ENCODE measurements around the gene EDN2. TPM values are rescaled to one million over a fixed set of nuclear protein-coding genes. Genes with fewer than 3 reads are reported as not detected.

The EDN2 gene
- total and polyA plus RNA-seq, 2 of the 8 experiments (the other 6 are each of a cell fraction or from before 2014, with no cell fraction given): 0.32 to 0.39 TPM

GRCh38 chr1:41463516-41463915 lies 21.0 kb downstream of the EDN2 start:
- WGBS, 2 experiments (ENCODE audit: extremely low coverage in 1 of 2, insufficient coverage in 1 of 2, insufficient read length in 1 of 2, insufficient replicate concordance in 2 of 2, low coverage in 1 of 2, low lambda C conversion rate in 2 of 2, missing lambda C conversion rate in 1 of 2): 89% methylated on average over 2 of the region's 2 CpGs; no CpG with 5 or more reads in 1 of the 2 experiments
- Histone ChIP-seq H4K5ac (ENCODE audit: insufficient read length, low read depth, low read length) (no peak overlapping the region), H2BK12ac (ENCODE audit: low read depth, low read length) (no peak overlapping the region), H3K23me2 (ENCODE audit: low read depth, low read length) (no peaks in the 10 kb centered on the region), H3K27ac (ENCODE audit: low read depth, low read length) (no peak overlapping the region), H3K4me2 (ENCODE audit: insufficient read depth in 1 of 2, low read depth in 2 of 2, low read length in 2 of 2) (no peak overlapping the region), H3K56ac (replicated peaks; ENCODE audit: insufficient read length, low read depth, low read length) (no peak overlapping the region), H2AFZ (ENCODE audit: low read length) (no peak overlapping the region), H3K79me1 (ENCODE audit: low read depth, low read length) (no peaks in the 10 kb centered on the region), H3K36me3 (ENCODE audit: control insufficient read depth in 2 of 4, insufficient read depth in 4 of 4, low read length in 3 of 4) (no peaks in the 10 kb centered on the region), H3K27me3 (replicated peaks in 1 of 4; ENCODE audit: control insufficient read depth in 3 of 4, extremely low read depth in 1 of 4, insufficient read depth in 3 of 4, low read length in 3 of 4) (no peaks in the 10 kb centered on the region), H3K14ac (ENCODE audit: insufficient read length) (no peak overlapping the region), H2BK5ac (ENCODE audit: low read depth, low read length) (no peak overlapping the region), H3K9me3 (ENCODE audit: insufficient read depth in 2 of 2, low read depth in 1 of 2, low read length in 1 of 2) (no peaks in the 10 kb centered on the region), H2BK120ac (replicated peaks; ENCODE audit: low read depth, low read length) (no peak overlapping the region), H2AK5ac (ENCODE audit: low read depth, low read length) (no peak overlapping the region), H3K4me1 (replicated peaks in 1 of 4; ENCODE audit: control insufficient read depth in 3 of 4, insufficient read depth in 4 of 4, low read length in 3 of 4) (no peaks in the 10 kb centered on the region), H3K4me3 (ENCODE audit: extremely low read depth in 1 of 4, insufficient read depth in 2 of 4, low read depth in 3 of 4, low read length in 4 of 4) (no peak overlapping the region), H3K9ac (replicated peaks in 1 of 4; ENCODE audit: extremely low read depth in 1 of 4, low read depth in 3 of 4, low read length in 3 of 4) (no peak overlapping the region), H3K18ac (ENCODE audit: extremely low read depth, low read length) (no peak overlapping the region), H4K8ac (ENCODE audit: extremely low read depth, insufficient read depth, low read length) (no peak overlapping the region), H4K20me1 (replicated peaks in 1 of 2; ENCODE audit: control insufficient read depth in 1 of 2, insufficient read depth in 2 of 2, low read length in 2 of 2) (no peaks in the 10 kb centered on the region), H2BK20ac (ENCODE audit: low read length) (no peak overlapping the region), H2BK15ac (ENCODE audit: low read length) (no peak overlapping the region), H3K4ac (replicated peaks; ENCODE audit: insufficient read length, low read depth, low read length) (no peak overlapping the region), H3K23ac (ENCODE audit: insufficient read length) (no peak overlapping the region), H3K79me2 (ENCODE audit: control insufficient read depth in 1 of 2, insufficient read depth in 2 of 2, low read length in 2 of 2) (no peaks in the 10 kb centered on the region), H4K91ac (replicated peaks; ENCODE audit: insufficient read length, low read length) (no peak overlapping the region)
- TF ChIP-seq EGR1 (IDR thresholded peaks at IDR 0.05; ENCODE audit: borderline replicate concordance, low read depth, low read length) (no peak), RNF2 (IDR thresholded peaks at IDR 0.05; ENCODE audit: borderline replicate concordance, low read depth, low read length, missing control alignments, poor library complexity, severe bottlenecking) (no peak), USF2 (IDR thresholded peaks at IDR 0.05; ENCODE audit: low read length) (no peak), SIN3A (conservative IDR thresholded peaks at IDR 0.05 in 1 of 2, IDR thresholded peaks at IDR 0.05 in 1 of 2; ENCODE audit: low read depth in 1 of 2, low read length in 2 of 2) (no peak), RXRA (IDR thresholded peaks at IDR 0.05; ENCODE audit: insufficient read depth, low read depth, low read length) (no peak), ATF2 (IDR thresholded peaks at IDR 0.05; ENCODE audit: low read length) (no peak), GTF2F1 (IDR thresholded peaks at IDR 0.05; ENCODE audit: borderline replicate concordance, low read depth, low read length) (no peak), TAF7 (optimal IDR thresholded peaks at IDR 0.05; ENCODE audit: borderline replicate concordance, low read depth, low read length) (no peak), JUND (IDR thresholded peaks at IDR 0.05; ENCODE audit: low read length) (no peak), YY1 (IDR thresholded peaks at IDR 0.05; ENCODE audit: low read depth, low read length) (no peak), ZNF274 (IDR thresholded peaks at IDR 0.05; ENCODE audit: borderline replicate concordance, extremely low read depth, low read length) (no peak)
- DNase-seq (ENCODE audit: low read depth in 1 of 2, low spot score in 2 of 2): no peak
- CTCF ChIA-PET (ENCODE audit: partially characterized antibody): interaction anchor here (0.9 to 2.8 kb wide), 13 partner anchors 11 to 181 kb away, joined by 3 to 8 read pairs (median 4); no protein-coding TSS in a partner anchor
- no peak for FAIRE-seq
- POLR2A ChIA-PET (ENCODE audit: partially characterized antibody): no interaction called here
